Skeletal muscle tissue (tissue), 4 donors: Measurements from ENCODE around the gene SERPINH1. TPM values are rescaled to one million over a fixed set of nuclear protein-coding genes. Genes with fewer than 3 reads are reported as not detected.

Experiments
- H3K27ac ChIP-seq: one replicate; pipeline ENCODE4 v1.7.0; 2013; ENCODE audit warnings: mild to moderate bottlenecking, low read depth, low read length, inconsistent platforms
- H3K27me3 ChIP-seq, 3 donors: one replicate each; pipeline ENCODE4 v1.7.0; 2013; ENCODE audit warnings: low read length in 3 of 3; ENCODE audit not compliant: control insufficient read depth in 3 of 3, insufficient read depth in 3 of 3
- H3K36me3 ChIP-seq, 3 donors: one replicate each; pipeline ENCODE4 v1.7.0; 2013; ENCODE audit warnings: low read length in 3 of 3; ENCODE audit not compliant: control insufficient read depth in 3 of 3, insufficient read depth in 3 of 3
- H3K4me1 ChIP-seq, 3 donors: one replicate each; pipeline ENCODE4 v1.7.0; 2013; ENCODE audit warnings: low read length in 3 of 3, mild to moderate bottlenecking in 3 of 3; ENCODE audit not compliant: control insufficient read depth in 3 of 3, insufficient read depth in 3 of 3
- H3K4me3 ChIP-seq, 3 donors: one replicate each; pipeline ENCODE4 v1.7.0; 2013; ENCODE audit warnings: low read length in 3 of 3
- H3K9ac ChIP-seq, 3 donors: one replicate each; pipeline ENCODE4 v1.7.0; 2013; ENCODE audit warnings: low read length in 3 of 3, mild to moderate bottlenecking in 3 of 3, moderate library complexity in 2 of 3, low read depth in 1 of 3
- H3K9me3 ChIP-seq, 3 donors: one replicate each; pipeline ENCODE4 v1.7.0; 2013; ENCODE audit warnings: low read length in 3 of 3; ENCODE audit not compliant: control insufficient read depth in 3 of 3
- total RNA-seq: library from RNA; depleted of rRNA; stranded (reverse); fragments of >200 nt; gene quantifications from one replicate; pipeline ENCODE4 v1.2.3, GENCODE V29; 2014
- donor health status: Osteomylitis.

SERPINH1 gene
- total RNA-seq, 1 donor from 2014 or later, result 237 TPM

DNA sequence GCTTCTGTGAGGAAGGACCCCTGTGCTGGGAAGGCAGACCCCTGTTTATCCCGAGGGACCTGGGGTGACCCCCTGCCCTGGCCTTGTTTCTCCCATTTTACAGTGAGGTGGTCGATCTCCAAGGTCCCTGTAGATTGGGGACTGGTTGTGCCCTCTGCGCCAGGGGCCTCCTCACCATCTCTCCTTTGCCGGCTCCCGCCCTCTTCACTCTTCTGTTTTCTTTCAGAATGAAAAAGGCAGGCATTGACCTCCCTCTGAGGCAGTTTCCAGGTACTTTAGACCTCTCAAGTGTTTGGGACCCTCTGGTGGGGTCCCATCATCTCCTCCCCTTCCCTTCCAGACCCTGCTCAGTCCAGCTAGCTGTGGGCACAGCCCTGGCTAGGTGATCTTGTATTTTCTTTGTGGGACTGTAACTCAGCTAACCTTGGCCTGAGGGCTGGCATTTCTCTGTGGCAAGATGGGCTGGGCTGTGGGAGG, 1.5 kb downstream of the SERPINH1 start:
- Histone ChIP-seq H3K36me3 (peaks cover 21 to 27% (median 26%) of the 10 kb centered on the region in 3 donors), H3K4me3 (peak overlapping the region; percentile 96 to 98 (median 97)), H3K9me3 (no peaks in the 10 kb centered on the region), H3K27me3 (no peaks in the 10 kb centered on the region), H3K4me1 (peaks cover 66 to 87% (median 71%) of the 10 kb centered on the region in 3 donors), H3K27ac (peak overlapping the region; percentile 100), H3K9ac (peak overlapping the region; percentile 98 to 99 (median 99))

DNA sequence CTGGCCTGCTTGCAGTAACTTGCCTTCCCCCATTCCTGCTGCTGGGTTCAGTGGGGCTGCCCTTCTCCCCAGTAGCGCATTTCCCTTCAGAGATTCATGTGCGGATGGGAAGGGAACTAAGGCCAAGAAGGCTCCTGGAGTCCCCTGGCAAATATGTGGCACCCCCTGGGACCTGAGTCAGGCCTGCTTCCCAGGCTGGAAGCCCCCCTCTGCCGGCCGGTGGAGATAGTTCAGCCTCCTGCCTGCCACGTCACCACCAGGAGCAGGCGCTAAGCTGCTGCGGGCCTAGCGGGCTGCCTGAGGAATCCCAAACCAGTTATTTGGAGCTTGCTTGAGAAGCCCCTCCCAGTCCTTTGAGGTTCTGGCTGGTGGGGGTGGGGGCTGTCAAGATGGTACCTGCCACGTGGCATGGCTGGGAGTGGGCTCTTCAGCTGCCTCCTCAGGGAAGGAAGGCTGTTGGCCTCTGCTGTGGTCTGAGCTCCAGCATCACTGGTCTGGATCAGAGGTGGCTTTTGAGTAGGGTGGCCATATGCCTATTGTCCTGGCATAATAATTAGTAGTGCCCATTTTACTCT, 2.0 kb downstream of the SERPINH1 start:
- H3K9me3 ChIP-seq, result no peaks in the 10 kb centered on the region
- peak overlapping the region; percentile 98 to 99 (median 99) for H3K9ac ChIP-seq
- H3K4me3 ChIP-seq, result peak overlapping the region; percentile 96 to 98 (median 97)
- peaks cover 60 to 82% (median 68%) of the 10 kb centered on the region in 3 donors for H3K4me1 ChIP-seq
- H3K36me3 ChIP-seq, result peaks cover 27 to 32% (median 31%) of the 10 kb centered on the region in 3 donors
- H3K27ac ChIP-seq, result peak overlapping the region; percentile 100
- H3K27me3 ChIP-seq, result no peaks in the 10 kb centered on the region

DNA sequence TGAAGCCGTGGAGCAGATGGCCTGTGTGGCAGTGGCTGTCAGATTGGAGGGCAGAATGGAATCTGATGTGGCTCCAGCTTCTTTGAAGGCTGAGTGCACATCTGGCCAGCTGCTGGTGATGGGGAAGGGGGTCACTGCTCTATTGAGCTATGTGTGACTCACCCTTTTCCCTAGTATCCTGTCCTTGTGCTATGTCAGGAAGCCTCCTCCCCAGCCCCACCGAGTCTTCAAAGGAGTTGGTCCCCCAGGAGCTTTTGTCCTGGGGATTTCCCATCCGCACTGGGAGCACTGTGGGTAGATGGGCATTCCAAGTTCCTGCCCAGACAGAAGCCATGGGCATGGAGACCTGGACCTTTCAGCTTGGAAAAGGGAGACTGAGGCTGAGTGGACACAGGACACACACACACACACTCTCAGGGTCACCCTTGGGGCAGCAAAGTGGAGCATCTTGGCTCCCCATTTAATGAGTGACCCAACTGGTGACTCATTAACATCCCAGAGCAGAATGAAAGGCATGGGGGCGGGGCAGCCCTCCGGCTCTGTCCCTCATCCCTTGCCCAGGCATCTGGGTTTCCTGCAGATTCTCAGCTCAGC, 3.3 kb downstream of the SERPINH1 start:
- Histone ChIP-seq H3K36me3 (peaks cover 37 to 42% (median 41%) of the 10 kb centered on the region in 3 donors), H3K27ac (peak overlapping the region; percentile 100), H3K9me3 (no peaks in the 10 kb centered on the region), H3K4me1 (peaks cover 51 to 70% (median 61%) of the 10 kb centered on the region in 3 donors), H3K27me3 (no peaks in the 10 kb centered on the region), H3K4me3 (peak overlapping the region; percentile 45 to 97 (median 96)), H3K9ac (peak overlapping the region in 2 of 3 donors; percentile 65 to 99)

DNA sequence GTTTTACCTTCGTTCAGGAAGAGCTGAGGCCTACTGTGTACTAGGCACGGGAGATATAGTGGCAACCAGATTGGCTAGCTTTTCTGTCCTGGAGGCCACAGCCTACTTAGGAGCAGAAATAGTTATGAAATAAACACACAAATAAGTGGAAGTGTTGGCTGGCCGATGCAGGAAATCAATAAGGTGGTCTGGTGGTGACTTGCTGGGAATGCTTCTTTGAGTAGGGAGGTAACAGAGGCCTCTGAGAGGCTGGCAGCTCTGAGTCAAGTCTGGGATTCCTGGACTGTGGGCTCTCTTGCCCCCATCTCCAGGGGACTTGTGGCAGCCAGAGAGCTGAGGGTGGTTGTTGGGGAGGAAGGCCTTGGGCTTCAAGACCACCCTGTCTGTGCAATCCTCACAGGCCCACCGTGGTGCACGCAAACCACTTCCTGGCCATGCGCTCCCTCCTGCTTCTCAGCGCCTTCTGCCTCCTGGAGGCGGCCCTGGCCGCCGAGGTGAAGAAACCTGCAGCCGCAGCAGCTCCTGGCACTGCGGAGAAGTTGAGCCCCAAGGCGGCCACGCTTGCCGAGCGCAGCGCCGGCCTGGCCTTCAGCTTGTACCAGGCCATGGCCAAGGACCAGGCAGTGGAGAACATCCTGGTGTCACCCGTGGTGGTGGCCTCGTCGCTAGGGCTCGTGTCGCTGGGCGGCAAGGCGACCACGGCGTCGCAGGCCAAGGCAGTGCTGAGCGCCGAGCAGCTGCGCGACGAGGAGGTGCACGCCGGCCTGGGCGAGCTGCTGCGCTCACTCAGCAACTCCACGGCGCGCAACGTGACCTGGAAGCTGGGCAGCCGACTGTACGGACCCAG, 4.1 kb downstream of the SERPINH1 start:
- Histone ChIP-seq H3K27ac (peak overlapping the region; percentile 100), H3K27me3 (no peaks in the 10 kb centered on the region), H3K9ac (no peak overlapping the region), H3K4me3 (peak overlapping the region in 2 of 3 donors; percentile 9 to 22), H3K36me3 (peaks cover 45 to 50% (median 46%) of the 10 kb centered on the region in 3 donors), H3K9me3 (no peaks in the 10 kb centered on the region), H3K4me1 (peaks cover 46 to 71% (median 59%) of the 10 kb centered on the region in 3 donors)

DNA sequence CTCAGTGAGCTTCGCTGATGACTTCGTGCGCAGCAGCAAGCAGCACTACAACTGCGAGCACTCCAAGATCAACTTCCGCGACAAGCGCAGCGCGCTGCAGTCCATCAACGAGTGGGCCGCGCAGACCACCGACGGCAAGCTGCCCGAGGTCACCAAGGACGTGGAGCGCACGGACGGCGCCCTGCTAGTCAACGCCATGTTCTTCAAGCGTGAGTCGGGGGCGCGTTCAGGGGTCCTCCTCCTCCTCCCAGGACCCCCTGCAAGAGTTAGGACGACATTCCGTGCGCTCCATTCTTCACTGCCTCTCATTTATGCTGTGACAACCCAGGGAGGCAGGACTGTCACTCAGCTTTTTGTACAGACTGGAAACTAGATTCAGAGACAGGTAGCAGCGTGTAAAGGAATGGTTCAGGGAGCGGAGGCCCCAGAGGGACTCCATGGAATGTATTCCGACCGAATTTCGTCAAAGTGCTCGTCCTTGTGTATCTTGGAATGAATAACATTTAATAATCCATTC, 4.8 kb downstream of the SERPINH1 start:
- Histone ChIP-seq H3K4me3 (no peak overlapping the region), H3K36me3 (peaks cover 50 to 57% (median 52%) of the 10 kb centered on the region in 3 donors), H3K27me3 (no peaks in the 10 kb centered on the region), H3K9me3 (no peaks in the 10 kb centered on the region), H3K27ac (no peak overlapping the region), H3K4me1 (peaks cover 41 to 64% (median 57%) of the 10 kb centered on the region in 3 donors), H3K9ac (no peak overlapping the region)

DNA sequence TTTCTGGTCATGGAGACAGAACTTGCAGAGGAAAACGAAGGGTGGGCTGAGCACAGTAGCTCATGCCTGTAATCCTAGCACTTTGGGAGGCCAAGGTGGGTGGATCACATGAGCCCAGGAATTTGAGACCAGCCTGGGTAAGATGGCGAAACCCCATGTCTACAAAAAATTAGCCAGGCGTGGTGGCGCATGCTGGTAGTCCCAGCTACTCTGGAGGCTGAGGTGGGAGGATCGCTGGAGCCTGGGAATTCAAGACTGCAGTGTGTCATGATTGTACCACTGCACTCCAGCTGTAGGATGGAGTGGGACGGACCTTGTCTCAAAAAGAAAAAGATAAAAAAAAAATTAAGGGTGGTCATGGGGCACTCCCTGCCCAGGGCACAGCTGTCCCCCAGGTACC, 5.9 kb downstream of the SERPINH1 start:
- Histone ChIP-seq H3K27ac (no peak overlapping the region), H3K4me3 (no peak overlapping the region), H3K9me3 (no peaks in the 10 kb centered on the region), H3K36me3 (peaks cover 59 to 64% (median 62%) of the 10 kb centered on the region in 3 donors), H3K4me1 (peaks cover 42 to 67% (median 64%) of the 10 kb centered on the region in 3 donors), H3K27me3 (no peaks in the 10 kb centered on the region), H3K9ac (no peak overlapping the region)

DNA sequence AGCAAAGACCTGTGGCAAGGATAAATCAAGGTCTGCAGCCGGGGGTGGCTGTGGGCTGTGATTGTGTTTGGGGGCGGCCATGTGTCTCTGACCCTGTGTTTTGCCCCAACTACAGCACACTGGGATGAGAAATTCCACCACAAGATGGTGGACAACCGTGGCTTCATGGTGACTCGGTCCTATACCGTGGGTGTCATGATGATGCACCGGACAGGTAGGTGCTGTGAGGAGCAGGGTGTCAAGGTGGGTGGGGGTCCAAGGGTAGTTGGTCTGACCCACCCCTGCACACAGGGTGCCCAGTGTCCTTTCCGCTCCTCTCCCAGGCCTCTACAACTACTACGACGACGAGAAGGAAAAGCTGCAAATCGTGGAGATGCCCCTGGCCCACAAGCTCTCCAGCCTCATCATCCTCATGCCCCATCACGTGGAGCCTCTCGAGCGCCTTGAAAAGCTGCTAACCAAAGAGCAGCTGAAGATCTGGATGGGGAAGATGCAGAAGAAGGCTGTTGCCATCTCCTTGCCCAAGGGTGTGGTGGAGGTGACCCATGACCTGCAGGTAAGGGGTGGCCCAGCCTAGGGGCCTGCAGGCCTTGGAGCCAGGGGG, 6.7 kb downstream of the SERPINH1 start:
- Histone ChIP-seq H3K36me3 (peaks cover 62 to 69% (median 68%) of the 10 kb centered on the region in 3 donors), H3K27ac (no peak overlapping the region), H3K9ac (no peak overlapping the region)

DNA sequence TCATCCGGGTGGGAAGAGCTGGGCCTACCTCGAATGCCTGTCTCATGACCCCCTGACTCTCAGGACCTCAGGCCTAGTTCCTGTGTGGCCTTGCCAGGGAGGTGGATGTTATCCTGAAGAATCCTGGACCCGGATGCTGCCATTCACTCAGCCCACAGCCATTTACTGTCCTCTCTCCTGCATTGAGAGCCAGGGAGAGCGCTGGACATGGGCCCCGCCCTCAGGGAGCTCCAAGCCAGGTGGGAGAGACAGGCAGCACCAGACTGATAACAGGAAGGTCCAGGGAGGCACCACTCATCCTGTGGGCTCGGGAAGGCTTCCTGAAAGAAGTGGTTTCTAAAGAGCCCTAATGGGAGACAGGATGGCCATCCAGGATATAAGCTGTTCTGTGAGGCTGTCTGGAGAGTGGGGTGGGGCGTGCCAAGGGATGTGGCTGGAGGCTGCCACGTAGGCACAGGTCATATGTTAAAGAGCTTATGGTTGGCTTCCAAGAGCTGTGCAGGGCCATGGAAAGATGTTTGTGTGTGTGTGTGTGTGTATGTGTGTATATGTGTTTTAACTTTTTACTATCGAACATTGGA, 8.6 kb downstream of the SERPINH1 start:
- no peaks in the 10 kb centered on the region for H3K27me3 ChIP-seq

More for the DNA sequence above, 6.7 kb downstream of the SERPINH1 start:
- peaks cover 40 to 67% (median 62%) of the 10 kb centered on the region in 3 donors for H3K4me1 ChIP-seq
- H3K4me3 ChIP-seq, result no peak overlapping the region
- no peaks in the 10 kb centered on the region for H3K27me3 ChIP-seq
- no peaks in the 10 kb centered on the region for H3K9me3 ChIP-seq

DNA sequence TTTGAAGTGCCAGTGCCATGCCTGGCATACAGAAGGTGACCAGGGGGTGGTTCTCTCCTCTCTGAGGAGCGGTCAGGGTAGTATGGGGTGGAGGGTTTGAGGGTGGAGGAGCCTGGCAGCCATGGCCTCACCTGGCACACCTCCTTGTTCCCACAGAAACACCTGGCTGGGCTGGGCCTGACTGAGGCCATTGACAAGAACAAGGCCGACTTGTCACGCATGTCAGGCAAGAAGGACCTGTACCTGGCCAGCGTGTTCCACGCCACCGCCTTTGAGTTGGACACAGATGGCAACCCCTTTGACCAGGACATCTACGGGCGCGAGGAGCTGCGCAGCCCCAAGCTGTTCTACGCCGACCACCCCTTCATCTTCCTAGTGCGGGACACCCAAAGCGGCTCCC, 9.6 kb downstream of the SERPINH1 start:
- H3K4me1 ChIP-seq, result peaks cover 15 to 41% (median 36%) of the 10 kb centered on the region in 3 donors
- H3K9ac ChIP-seq, result no peak overlapping the region
- no peak overlapping the region for H3K4me3 ChIP-seq
- H3K9me3 ChIP-seq, result no peaks in the 10 kb centered on the region
- no peak overlapping the region for H3K27ac ChIP-seq
- H3K27me3 ChIP-seq, result no peaks in the 10 kb centered on the region
- H3K36me3 ChIP-seq, result peaks cover 56 to 68% (median 66%) of the 10 kb centered on the region in 3 donors

More for the DNA sequence above, 8.6 kb downstream of the SERPINH1 start:
- peaks cover 62 to 75% (median 71%) of the 10 kb centered on the region in 3 donors for H3K36me3 ChIP-seq
- H3K9ac ChIP-seq, result no peak overlapping the region
- H3K4me3 ChIP-seq, result no peak overlapping the region
- H3K27ac ChIP-seq, result no peak overlapping the region
- peaks cover 20 to 51% (median 42%) of the 10 kb centered on the region in 3 donors for H3K4me1 ChIP-seq
- H3K9me3 ChIP-seq, result no peaks in the 10 kb centered on the region
